Caco-2 (cell line): ENCODE results near the gene EPHA4. TPM values are rescaled to one million over a fixed set of nuclear protein-coding genes. Genes with fewer than 3 reads are reported as not detected.

Source experiments
- BruUV-seq: library from RNA; stranded (reverse); fragments of 400-500 nt; replicated peaks from 2 replicates; lab custom pipeline; 2021; lab: Mats Ljungman, UMichigan
- CTCF ChIA-PET: fragments of 300-600 bp; sonication (Branson Sonifier 250); formaldehyde crosslinking; loops from one replicate; lab custom pipeline; 2022; ENCODE audit warnings: antibody characterized with exemption; lab: Charles Lee
- POLR2A ChIA-PET: fragments of 300-600 bp; sonication (Branson Sonifier 250); formaldehyde crosslinking; loops from one replicate; lab custom pipeline; 2022; ENCODE audit warnings: antibody characterized with exemption; lab: Charles Lee
- DNase-seq, 2 experiments: peaks; one replicate each; pipeline versions ENCODE4 v3.0.0 to v3.0.0-alpha.2; 2020 to 2022
- H3K27me3 ChIP-seq: replicated peaks from 2 replicates; pipeline ENCODE4 v1.6.0; 2011; ENCODE audit warnings: low read length; ENCODE audit not compliant: control insufficient read depth, insufficient read depth
- H3K36me3 ChIP-seq: 2 replicates; pipeline ENCODE4 v1.5.1; 2011; ENCODE audit warnings: low read length; ENCODE audit not compliant: control insufficient read depth, insufficient read depth
- H3K4me1 ChIP-seq: fragments of 250-450 bp; sonication (Bioruptor Pico); 2 replicates; pipeline ENCODE4 v1.5.1; 2020; ENCODE audit warnings: mild to moderate bottlenecking
- H3K4me3 ChIP-seq: 2 replicates; pipeline ENCODE4 v1.5.1; 2011; ENCODE audit warnings: low read depth, mild to moderate bottlenecking, control low read depth, low read length
- H3K9me3 ChIP-seq: fragments of 250-450 bp; sonication (Bioruptor Pico); 2 replicates; pipeline ENCODE4 v1.5.1; 2020; ENCODE audit warnings: mild to moderate bottlenecking, moderate library complexity
- H3K27ac Mint-ChIP-seq: one replicate; pipeline ENCODE4 v1.8.0; 2022; ENCODE audit warnings: mixed read lengths; ENCODE audit not compliant: unreplicated experiment
- H3K27me3 Mint-ChIP-seq: one replicate; pipeline ENCODE4 v1.8.0; 2022; ENCODE audit warnings: mixed read lengths; ENCODE audit not compliant: insufficient read depth, unreplicated experiment
- H3K36me3 Mint-ChIP-seq: one replicate; pipeline ENCODE4 v1.8.0; 2022; ENCODE audit warnings: mild to moderate bottlenecking, mixed read lengths; ENCODE audit not compliant: insufficient read depth, unreplicated experiment
- H3K4me1 Mint-ChIP-seq: one replicate; pipeline ENCODE4 v1.8.0; 2022; ENCODE audit warnings: low read depth, mixed read lengths; ENCODE audit not compliant: unreplicated experiment
- H3K4me3 Mint-ChIP-seq: one replicate; pipeline ENCODE4 v1.8.0; 2022; ENCODE audit warnings: mild to moderate bottlenecking, moderate library complexity, mixed read lengths; ENCODE audit not compliant: unreplicated experiment
- H3K9me3 Mint-ChIP-seq: one replicate; pipeline ENCODE4 v1.8.0; 2022; ENCODE audit warnings: mixed read lengths; ENCODE audit not compliant: unreplicated experiment
- intact Hi-C: fragments of 100-400 bp; cut with micrococcal nuclease; formaldehyde crosslinking; loops from one replicate; pipeline ENCODE4 v1.10.0; 2022; ENCODE audit not compliant: unreplicated experiment
- total RNA-seq: library from RNA; stranded (reverse); gene quantifications from 2 replicates; pipeline ENCODE4 v1.2.3, GENCODE V29; 2022
- TF ChIP-seq, protein P1 (sequence below), 2 experiments: fragments of 200-600 bp in 1 of 2; IDR thresholded peaks; 1 replicate in 1 of 2; 2 replicates in 1 of 2; pipeline versions ENCODE4 v1.5.1 to v1.8.0; 2011 to 2022; ENCODE audit warnings: antibody characterized with exemption in 1 of 2, control low read depth in 1 of 2, inconsistent platforms in 1 of 2, low read depth in 1 of 2, low read length in 1 of 2, mild to moderate bottlenecking in 1 of 2, moderate library complexity in 1 of 2; ENCODE audit not compliant: insufficient read depth in 1 of 2, severe bottlenecking in 1 of 2, unreplicated experiment in 1 of 2

Gene EPHA4
- total RNA-seq, 1 experiment from 2014 or later, result 95.5 TPM

DNA sequence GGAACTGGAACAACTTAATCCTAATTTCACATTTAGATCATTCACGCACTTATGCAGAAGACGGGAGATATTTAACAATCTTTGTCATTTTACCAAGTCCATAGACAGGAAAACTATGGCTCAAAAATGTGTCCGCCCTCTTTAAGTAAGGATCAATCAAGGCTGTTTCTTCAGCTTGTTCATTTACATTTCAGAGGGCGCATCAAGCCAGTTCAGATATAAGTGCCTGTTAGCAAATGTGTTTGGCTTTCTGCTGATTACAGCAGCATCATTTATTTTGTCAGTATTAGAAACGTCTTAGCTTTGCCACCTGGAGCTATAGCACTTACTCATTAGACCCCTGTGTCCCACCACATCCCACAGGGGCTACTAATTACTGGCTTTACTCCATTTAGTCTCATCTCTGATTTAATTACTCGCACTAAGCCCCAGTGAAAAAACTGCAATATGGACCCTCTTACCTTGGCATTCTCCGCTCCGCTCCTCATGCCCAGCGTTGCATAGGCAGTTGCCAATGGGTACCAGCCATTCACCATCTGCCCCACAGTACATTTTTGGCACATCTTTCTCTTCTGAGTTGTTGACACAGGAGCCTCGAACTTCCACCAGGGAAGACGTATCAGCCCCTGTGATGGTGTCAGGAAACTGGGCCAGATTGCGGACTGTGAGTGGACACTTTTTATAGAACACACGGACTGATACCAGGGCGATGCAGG, 8.7 kb downstream of the EPHA4 start:
- Histone ChIP-seq H3K36me3 (peaks cover 1% of the 10 kb centered on the region; the same call in 1 of the 2 replicates), H3K9me3 (no peaks in the 10 kb centered on the region), H3K4me3 (no peak overlapping the region), H3K27me3 (no peaks in the 10 kb centered on the region), H3K4me1 (peaks cover 13% of the 10 kb centered on the region)
- CTCF ChIA-PET, result no interaction called here
- H3K4me1 Mint-ChIP-seq, result peaks cover 34% of the 10 kb centered on the region
- TF ChIP-seq, protein P1, sequence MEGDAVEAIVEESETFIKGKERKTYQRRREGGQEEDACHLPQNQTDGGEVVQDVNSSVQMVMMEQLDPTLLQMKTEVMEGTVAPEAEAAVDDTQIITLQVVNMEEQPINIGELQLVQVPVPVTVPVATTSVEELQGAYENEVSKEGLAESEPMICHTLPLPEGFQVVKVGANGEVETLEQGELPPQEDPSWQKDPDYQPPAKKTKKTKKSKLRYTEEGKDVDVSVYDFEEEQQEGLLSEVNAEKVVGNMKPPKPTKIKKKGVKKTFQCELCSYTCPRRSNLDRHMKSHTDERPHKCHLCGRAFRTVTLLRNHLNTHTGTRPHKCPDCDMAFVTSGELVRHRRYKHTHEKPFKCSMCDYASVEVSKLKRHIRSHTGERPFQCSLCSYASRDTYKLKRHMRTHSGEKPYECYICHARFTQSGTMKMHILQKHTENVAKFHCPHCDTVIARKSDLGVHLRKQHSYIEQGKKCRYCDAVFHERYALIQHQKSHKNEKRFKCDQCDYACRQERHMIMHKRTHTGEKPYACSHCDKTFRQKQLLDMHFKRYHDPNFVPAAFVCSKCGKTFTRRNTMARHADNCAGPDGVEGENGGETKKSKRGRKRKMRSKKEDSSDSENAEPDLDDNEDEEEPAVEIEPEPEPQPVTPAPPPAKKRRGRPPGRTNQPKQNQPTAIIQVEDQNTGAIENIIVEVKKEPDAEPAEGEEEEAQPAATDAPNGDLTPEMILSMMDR (IDR thresholded peaks at IDR 0.05; ENCODE audit: insufficient read depth in 1 of 2, low read depth in 1 of 2, low read length in 1 of 2, severe bottlenecking in 1 of 2, unreplicated experiment in 1 of 2), result no peak
- BruUV-seq, result no TSS peak
- H3K27me3 Mint-ChIP-seq, result no peaks in the 10 kb centered on the region
- no peak for DNase-seq
- H3K27ac Mint-ChIP-seq, result no peak overlapping the region
- intact Hi-C loops, result no loop called here
- POLR2A ChIA-PET, result no interaction called here
- no peaks in the 10 kb centered on the region for H3K9me3 Mint-ChIP-seq
- H3K36me3 Mint-ChIP-seq, result peaks cover 75% of the 10 kb centered on the region
- no peak overlapping the region for H3K4me3 Mint-ChIP-seq

DNA sequence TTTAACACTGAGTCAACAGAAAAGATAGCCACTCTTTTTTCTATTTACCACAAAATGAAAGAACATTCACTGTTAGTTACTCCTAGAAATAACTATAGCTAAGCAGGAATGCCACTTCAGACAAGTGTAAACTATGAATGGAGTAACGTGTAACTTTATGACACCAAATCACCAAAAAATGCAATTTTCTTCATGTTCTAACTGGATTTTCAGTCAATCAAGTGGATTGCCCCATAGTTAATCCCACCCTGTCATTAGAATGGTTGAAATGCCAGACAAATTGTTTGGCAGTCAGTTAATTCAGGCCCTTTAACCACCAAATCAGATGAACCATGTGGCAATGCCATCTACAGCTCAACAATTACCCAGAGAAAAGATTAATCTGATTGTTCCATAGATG, 9.9 kb downstream of the EPHA4 start:
- H3K27me3 Mint-ChIP-seq, result no peaks in the 10 kb centered on the region
- H3K4me3 ChIP-seq, result no peak overlapping the region
- no peaks in the 10 kb centered on the region for H3K27me3 ChIP-seq
- intact Hi-C loops, result no loop called here
- ChIA-PET POLR2A (interaction anchor here (0.6 kb wide), 1 partner anchor 26 kb away, joined by 3 read pairs; no protein-coding TSS in a partner anchor), CTCF (no interaction called here)
- no peak overlapping the region for H3K4me3 Mint-ChIP-seq
- peaks cover 75% of the 10 kb centered on the region for H3K36me3 Mint-ChIP-seq
- peaks cover 20% of the 10 kb centered on the region for H3K4me1 ChIP-seq
- TF ChIP-seq, protein P1 (IDR thresholded peaks at IDR 0.05; ENCODE audit: insufficient read depth in 1 of 2, low read depth in 1 of 2, low read length in 1 of 2, severe bottlenecking in 1 of 2, unreplicated experiment in 1 of 2), result no peak
- DNase-seq, result no peak
- no peaks in the 10 kb centered on the region for H3K9me3 Mint-ChIP-seq
- peaks cover 1% of the 10 kb centered on the region; the same call in 1 of the 2 replicates for H3K36me3 ChIP-seq
- H3K27ac Mint-ChIP-seq, result no peak overlapping the region
- H3K9me3 ChIP-seq, result no peaks in the 10 kb centered on the region
- H3K4me1 Mint-ChIP-seq, result peaks cover 34% of the 10 kb centered on the region
- no TSS peak for BruUV-seq

DNA sequence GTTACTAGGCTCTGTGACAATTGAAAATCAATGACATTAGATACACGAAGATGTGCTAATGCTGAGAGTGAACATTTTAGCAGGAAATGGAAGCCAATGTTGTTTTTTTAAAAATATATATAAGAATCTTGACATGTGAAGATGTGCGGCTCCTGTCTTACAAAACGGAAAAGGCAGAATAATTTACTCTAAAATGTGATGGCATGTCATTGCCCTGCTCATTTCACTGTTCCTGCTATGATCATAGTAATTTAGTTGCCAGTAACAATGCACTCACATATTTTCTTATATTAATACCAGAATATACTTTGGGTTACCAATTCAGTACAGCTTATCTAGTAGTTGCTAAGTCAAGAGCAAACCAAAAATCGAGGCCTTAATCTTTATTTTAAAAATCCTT, 10.3 kb downstream of the EPHA4 start:
- POLR2A ChIA-PET, result no interaction called here

More for the DNA sequence above, 10.3 kb downstream of the EPHA4 start:
- Histone ChIP-seq H3K36me3 (peaks cover 1% of the 10 kb centered on the region; the same call in 1 of the 2 replicates), H3K9me3 (no peaks in the 10 kb centered on the region), H3K27me3 (no peaks in the 10 kb centered on the region), H3K4me3 (no peak overlapping the region), H3K4me1 (peaks cover 23% of the 10 kb centered on the region)
- no peak overlapping the region for H3K27ac Mint-ChIP-seq
- CTCF ChIA-PET, result no interaction called here
- intact Hi-C loops, result no loop called here
- H3K36me3 Mint-ChIP-seq, result peaks cover 77% of the 10 kb centered on the region
- no TSS peak for BruUV-seq
- TF ChIP-seq, protein P1 (IDR thresholded peaks at IDR 0.05; ENCODE audit: insufficient read depth in 1 of 2, low read depth in 1 of 2, low read length in 1 of 2, severe bottlenecking in 1 of 2, unreplicated experiment in 1 of 2), result no peak
- H3K4me3 Mint-ChIP-seq, result no peak overlapping the region
- H3K9me3 Mint-ChIP-seq, result no peaks in the 10 kb centered on the region
- DNase-seq, result no peak
- H3K27me3 Mint-ChIP-seq, result no peaks in the 10 kb centered on the region
- H3K4me1 Mint-ChIP-seq, result peaks cover 37% of the 10 kb centered on the region
